HG03378 (cell line): ENCODE results near the gene KRT36.

Experiments used
- ATAC-seq: cut with Tn5 transposase; IDR thresholded peaks from one replicate; pipeline ENCODE4 v1.9.1; 2021; ENCODE audit warnings: mild to moderate bottlenecking, moderate library complexity; ENCODE audit not compliant: unreplicated experiment

KRT36 gene

DNA sequence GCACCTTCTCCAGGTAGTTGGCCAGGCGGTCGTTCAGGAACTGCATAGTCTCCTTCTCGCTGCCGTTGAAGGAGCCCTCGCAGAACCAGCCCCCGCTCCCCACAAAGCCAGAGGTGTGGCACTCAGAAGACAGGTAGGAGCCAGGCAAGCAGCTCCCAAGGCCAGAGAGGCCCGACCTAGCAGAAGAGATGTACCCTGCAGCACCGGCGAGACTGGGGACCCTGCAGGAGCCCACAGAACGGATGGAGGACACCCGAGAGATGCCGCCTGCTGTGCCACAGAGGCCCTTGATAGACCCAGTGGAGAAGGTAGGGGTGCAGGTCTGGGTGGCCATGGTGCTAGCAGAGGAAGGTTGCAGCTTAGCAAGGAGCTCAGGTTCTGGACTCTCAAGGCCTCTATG lies at the start of gene KRT36:
KRT36 (minus strand) TSS at position 380 of the 400 bp plus-strand sequence; CDS start at position 334, 46 bp downstream.
- ATAC-seq: no peak

DNA sequence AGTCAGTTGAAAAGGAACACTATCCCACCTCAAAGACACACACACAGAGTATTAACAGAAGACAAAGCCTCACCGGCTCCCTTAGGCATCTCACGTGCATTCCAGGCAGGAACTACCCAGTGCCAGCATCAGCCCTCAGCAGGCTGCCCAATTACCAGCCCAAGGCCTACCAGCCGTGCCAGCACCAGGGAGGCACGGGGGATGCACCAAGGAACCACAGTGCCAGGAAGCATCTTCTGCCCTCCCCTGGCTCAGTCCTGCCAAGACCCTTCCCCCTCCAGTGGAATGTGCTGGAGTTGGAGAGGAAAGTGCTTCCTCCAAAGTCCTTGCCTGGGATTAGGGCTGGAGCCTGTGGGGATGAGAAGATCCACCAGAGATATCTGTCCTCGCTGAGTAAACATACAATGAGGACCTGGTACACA lies 49.4 kb upstream of the KRT36 start:
- ATAC-seq: no peak

DNA sequence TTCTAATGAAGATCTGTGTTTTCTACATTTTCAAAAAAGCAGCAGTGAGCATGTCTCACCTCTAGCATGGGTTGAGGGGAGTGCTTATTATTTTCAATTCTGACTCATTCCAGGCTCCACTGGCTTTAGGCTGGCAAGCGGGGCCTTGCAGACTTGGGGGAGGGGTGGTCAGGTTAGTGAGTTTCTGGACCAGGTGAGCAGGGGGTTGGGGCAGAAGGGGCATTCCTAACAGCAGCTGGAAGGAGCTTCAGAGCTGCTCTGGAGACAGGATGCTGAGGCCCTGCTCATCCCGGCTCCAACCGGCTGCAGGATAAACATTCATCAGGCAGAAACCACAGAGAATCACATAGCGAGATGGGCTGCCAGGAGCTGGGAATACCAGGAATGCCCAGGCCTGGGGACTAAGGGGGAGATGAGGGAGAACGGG lies 48.9 kb upstream of the KRT36 start:
- ATAC-seq: no peak

DNA sequence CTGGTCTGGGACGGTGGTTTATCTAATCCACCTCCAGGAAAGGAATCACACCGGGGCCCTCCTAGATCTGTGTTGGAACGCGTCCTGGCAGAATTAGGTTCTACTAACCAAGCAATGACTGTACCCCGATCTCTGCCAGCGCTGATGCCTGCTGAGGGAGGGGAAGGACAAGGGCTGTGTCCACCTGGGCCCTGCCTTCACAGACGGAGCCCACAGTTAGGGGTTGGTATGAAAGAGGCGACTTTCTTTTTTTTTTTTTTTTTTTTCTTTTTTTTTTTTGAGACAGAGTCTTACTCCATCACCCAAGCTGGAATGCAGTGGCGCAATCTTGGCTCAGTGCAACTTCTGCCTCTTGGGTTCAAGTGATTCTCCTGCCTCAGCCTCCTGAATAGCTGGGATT lies 48.3 kb upstream of the KRT36 start:
- ATAC-seq: no peak

DNA sequence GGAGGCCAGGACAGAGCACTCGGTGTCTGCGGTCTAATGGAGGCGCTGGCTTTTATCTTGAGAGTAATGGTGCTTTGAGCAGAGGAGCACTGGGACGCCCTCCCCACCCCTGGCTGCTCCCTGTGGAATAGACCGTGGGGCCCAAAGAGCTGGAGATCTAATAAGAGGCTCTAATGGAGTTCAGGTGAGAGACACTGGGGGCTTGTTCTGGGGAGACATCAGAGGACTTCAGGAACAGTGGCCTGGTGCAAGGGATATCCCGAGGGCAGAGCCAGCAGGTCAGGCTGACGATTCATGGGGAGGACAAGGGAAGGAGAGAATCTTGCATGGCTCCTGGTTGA lies 47.9 kb upstream of the KRT36 start:
- ATAC-seq: no peak

DNA sequence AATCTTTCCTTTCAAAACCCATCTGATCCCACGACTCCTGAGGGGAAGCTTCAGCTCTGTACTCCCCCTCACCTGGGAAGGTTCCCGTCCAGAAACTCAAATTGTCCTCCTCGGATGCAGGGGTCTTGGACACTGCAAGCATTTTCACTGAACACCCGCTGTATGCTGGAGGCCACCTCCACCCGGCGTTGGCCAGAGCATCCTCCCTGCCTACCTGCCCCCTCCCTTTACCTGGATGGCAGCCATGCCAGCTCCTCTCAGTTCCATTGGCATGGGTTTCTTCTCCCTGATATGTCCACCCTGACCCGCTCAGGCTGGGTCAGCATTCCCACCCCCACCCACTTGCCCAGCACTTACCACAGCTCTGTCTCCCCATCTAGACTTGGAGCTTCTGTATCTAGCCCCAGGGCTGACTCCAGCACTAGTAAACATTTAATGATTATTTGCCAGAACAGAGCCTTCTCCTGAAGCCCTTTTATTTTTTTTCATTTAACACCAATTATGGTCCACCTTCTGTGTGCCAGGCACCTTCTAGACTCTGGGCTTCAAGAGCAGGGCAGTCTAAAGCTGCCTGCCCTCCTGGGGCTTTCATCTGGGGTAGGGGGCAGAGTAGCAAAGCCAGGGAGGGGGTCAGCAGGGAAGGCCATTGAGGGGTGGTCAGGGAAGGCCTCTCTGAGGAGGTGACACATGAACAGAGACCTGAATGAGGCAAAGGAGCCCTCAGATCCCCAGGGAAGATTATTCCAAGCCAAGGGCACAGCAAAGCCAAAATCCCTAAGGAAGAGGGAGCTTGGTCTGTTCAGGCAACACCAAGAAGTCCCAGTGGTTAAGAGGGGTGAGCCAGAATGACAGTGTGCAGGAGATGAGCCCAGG lies 47.3 kb upstream of the KRT36 start:
- no peak for ATAC-seq

DNA sequence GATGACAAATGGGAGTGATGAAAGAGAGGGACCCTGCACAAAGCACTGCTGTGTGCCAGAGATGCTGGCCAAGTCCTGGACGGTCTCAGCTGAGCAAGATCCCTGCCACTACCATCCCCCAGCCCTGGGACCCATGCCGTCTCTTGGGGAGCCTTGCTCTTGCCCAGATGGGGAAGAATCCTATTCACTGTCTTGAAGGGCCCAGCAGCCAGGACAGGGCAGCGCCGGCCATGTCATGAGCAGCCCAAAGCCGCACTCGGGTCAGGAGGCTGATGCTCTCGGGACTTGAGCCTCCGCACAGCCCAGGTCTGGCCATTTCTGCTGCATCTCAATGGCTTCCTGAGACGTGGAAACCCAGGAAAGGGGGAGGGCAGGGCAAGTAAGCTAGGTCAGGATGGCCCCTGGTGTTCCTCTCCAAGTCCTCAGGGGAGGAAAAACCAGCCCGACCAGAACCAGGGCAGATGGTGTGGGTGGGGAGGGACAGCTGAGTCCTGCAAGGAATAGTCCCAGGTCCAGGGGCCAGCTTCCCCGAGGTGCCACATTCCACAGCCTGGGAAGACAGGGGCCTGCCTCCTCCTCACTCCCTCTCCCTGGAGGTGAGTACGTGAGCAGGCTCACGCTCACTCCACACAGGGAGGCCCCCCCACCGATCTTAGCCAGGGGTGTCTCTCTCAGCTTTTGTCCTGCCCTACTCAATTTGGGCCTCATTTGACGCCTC lies 46.2 kb upstream of the KRT36 start:
- no peak for ATAC-seq

DNA sequence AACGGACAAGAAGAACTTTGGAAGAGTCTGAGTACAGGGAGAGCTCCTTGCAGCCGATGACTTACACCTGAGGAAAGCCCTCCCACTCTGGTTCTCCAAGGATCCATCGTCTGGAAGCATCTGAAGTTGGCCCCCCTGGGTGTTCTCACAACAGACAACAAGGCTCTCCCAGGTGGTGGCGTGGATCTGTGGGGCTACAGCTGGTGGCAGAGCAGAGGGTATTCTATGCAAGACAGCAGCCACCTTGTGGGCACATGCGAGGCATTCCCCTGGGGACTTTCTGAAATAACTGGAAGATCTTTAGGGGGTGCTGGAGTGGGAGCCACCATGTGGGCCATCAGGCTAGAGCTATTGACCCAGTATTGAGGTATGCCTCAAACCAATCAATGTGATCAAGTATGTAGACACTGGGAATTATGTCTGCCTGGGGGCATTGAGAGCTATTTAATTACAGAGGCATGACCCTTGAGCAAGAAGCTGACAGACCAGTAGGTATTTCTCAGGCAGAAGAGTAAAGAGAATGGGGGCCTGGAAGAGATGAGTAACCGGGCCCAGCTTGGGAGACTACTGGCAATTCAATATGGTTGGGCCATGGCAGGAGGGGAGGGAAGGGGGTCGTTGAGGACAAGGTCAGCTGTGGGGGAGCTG lies 45.3 kb upstream of the KRT36 start:
- no peak for ATAC-seq

DNA sequence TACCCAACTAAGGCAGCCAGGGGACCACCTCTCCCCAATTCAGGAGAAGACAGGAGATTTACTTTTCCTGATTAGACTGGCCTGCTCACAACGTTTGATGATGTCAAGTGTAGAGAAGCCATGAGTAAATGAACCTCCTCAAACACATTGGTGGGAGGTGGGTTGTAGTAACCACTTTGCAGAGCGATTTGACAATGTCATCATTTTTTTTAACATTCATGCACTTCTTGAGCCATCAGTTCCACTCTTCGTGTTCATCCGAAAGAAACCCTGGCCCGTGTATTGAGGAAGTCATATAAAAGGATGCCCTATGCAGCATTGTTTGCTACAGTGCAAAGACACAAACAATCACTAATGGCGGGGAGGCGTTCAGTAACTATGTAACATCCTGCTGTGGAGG lies 43.9 kb upstream of the KRT36 start:
- ATAC-seq: no peak

DNA sequence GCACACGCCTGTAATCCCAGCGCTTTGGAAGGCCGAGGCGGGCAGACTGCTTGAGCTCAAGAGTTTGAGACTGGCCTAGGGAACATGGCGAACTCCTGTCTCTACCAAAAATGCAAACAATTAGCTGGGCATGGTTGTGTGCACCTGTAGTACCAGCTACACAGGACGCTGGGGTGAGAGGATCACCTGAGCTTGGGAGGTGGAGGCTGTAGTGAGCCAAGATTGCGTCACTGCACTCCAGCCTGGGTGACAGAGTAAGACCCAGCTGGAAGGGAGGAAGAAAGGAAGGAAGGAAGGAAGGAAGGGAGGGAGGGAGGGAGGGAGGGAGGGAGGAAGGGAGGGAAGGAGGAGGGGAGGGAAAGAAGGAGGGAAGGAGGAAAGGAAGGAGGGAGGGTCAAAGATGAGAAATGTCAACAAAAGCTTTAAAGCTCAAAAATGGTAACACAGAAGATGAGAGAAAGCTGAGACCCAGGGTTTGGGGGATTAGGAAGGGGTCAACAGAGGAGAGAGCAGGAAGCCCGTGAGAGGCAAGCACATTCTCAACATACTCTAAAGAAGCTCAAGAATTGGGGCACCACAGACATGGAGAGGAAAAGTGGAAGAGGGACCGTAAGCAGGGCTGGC lies 43.3 kb upstream of the KRT36 start:
- ATAC-seq: no peak

DNA sequence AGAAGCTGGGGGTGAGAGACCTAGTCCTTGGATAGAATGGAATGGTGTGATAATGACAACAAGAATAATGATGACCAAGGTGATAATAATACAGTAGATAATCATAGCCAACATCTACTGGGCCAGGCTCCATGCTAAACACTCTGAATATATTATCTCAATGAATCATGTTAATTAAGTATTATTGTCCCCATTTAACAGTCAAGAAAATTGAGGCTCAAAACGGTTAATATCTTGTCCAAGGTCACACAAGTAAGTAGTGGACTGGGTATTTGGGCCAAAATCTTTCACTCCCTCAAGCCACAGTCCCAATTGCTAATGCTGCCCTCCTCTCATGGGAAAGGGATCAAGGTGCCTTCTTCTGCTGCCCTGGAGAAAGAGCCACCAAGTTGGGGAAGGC lies 42.3 kb upstream of the KRT36 start:
- ATAC-seq: no peak

DNA sequence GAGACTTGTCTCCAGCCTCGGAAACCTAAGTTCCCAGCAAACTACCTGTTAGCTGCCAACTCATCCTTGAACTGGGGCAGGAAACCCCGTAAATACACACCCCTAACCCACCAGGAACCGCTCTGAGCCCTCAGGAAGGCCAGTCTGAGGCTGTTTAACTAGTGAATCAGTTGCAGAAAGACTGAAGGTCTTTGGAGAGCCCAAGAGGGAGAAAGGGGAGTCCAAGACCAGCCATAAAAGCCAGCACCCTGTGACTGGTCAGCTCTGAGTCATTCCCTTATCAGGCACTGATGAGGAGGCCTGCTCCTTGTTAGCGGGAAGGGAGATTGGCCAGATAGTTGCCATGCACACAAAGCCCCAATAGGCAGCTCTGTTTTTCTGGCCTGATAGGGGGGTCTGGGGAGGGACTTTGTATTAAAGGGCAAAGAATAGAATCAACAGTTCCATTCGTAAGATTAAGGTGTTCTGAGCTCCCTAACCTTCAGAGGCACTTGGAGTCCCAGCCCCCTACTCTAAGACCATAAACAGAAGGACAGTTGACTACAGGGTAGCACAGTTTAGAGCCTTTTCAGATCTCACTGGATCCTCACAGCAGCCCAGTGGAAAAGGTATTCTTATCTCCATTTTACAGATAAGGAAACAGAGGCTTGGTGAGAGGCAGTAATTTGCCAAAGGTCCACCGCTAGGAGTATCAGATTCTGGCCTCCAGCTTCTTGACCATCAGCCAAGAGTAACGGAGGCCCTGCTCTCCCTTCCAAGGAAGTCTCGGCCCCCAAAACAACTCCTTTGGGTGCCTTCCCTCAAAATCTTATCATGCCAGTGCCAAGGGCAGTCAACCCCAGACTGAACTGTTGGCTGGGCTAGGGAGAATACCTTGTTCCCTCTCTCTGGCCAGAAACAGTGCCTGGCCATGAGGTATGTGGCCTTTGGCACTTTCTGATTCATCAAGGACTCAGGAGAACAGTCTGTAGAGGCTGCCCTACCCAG lies 40.6 kb upstream of the KRT36 start:
- ATAC-seq: no peak

DNA sequence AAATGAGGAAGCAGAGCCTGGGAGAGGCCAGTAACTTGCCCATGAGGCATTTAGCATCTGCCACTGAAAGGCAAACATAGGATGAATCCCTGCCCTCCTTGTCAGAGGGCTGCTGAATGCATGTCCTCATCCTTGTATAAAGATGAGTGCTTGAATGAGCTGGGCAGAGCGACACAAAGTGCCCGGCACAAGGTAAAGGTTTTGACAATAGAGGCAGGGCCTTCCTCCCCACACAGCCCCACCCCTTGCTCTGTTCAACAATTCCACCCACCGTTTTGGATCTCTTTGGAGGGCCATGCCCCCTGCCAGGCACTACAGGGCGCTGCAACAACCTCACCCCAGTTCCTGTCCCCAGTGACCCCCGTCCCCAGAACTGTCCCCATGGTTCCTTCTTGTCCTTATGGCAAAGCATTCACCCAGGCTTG lies 39.8 kb upstream of the KRT36 start:
- ATAC-seq: no peak

DNA sequence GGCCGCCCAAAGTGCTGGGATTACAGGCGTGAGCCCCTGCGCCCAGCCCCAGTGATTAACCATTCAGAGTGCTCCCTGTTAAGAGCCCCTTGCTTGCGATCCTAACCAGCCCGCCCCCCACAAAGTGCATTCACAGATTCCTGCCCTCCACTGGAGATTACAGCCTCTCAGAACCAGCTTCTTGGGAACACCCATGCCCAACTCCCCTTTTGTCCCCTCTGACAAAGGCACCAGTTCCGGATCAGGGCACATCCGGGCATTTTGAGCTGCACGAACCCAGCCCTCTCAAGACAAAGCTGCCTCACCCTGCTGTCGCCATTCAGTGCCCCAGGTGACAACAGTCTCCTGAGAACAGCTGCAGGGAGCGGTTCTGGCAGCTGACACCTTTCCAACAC lies 39.2 kb upstream of the KRT36 start:
- no peak for ATAC-seq

DNA sequence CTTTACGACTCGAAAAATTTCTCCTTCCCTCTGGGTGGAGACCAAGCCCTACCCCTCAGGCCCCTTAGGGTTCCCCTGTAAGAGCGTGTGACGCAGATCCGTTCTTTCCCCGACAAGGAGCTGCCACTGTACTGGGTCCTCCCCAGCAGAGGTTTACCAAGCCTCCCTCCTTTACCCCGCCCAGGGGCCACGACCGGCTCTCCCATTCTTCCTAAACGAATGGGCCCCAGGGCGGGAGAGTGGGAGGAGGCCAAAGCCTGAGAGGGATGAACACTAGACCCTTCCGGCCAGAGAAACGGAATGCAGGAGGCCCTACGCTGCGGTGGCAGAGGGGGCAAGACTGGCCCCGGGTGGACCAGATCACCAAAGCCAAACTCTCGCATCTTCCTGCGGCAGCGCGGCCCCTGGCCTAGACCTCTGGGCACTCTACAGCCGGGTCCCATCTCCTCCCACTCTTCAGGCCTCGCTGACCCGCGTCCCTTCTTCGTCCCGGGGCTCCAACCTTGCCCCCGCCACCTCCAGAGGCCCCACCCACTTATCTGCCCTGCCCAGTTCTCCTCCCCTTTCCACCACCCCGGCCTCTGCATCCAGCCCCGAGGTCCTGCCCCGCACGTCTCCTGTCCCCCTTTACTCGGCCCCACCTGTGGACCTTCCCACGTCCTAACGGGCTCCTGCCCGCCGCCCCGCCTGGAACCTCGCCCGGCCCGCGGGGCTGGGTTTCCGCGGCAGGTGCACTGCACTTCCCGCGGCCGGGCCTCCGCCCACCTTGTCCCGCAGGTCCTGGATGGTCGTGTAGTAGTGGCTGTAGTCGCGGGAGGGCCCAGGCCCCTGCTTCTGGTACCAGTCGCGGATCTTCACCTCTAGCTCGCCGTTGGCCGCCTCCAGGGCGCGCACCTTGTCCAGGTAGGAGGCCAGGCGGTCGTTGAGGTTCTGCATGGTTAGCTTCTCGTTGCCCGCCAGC lies 37.6 kb upstream of the KRT36 start:
- ATAC-seq: no peak

DNA sequence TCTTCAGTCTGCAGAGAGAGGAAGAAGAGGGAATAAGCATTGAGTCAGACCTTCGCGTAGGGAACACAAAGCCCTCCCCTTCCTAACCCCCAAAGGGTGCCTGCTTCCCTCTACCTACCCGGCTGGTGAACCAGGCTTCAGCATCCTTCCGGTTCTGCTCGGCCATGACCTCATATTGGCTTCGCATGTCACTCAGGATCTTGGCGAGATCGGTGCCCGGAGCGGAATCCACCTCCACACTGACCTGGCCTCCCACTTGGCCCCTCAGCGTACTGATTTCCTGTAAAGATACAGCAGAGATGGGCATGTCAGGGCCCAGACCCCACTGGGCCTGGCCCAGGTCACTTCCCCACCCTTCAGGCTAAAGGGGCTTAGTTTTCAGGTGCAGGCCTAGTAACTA lies 34.6 kb upstream of the KRT36 start:
- ATAC-seq: no peak

DNA sequence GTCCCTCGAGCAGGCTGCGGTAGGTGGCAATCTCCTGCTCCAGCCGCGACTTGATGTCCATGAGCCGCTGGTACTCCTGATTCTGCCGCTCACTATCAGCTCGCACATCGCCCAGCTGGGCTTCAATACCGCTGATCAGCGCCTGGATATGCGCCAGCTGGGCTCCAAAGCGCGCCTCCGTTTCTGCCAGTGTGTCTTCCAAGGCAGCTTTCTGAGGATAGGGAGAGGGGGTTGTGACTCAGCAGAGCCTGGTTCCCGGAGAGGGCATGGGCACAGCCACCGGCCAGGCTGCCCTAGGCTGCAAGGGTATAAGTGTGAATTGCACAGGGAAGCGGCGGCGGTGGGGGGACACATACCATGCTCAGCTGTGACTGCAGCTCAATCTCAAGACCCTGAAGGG lies 34.1 kb upstream of the KRT36 start:
- ATAC-seq: no peak

DNA sequence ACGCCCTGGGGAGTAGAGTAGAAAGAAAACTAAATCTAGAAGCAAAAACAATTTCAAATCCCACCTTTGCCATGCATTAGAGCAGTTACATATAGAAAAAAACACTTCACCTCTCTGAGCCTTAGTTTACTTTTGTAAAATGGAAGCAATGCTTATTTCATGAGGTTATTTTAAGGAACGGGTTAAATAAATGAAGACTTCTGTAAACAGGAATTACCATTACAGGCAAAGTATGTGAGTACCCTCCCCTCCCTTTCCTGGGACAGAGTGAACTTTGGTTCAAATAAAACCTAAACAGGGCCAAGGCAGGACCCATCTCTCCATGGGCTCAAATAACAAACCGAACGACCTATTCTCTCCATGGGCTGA lies 33.5 kb upstream of the KRT36 start:
- ATAC-seq: no peak
